OCI-LY1 (cell line): ENCODE results near the gene VTA1.

Experiments used
- CTCF ChIP-seq: fragments of 200-600 bp; sonication (generic), shearing (Covaris generic); IDR thresholded peaks from 2 replicates; pipeline ENCODE4 v1.5.1; 2017; ENCODE audit warnings: mild to moderate bottlenecking, antibody characterized with exemption, low read length, moderate library complexity, mixed read lengths
- EZH2 ChIP-seq: fragments of 200-600 bp; sonication (generic), shearing (Covaris generic); IDR thresholded peaks from 2 replicates; pipeline ENCODE4 v1.8.0; 2017; ENCODE audit warnings: borderline replicate concordance, mixed run types, mild to moderate bottlenecking, antibody characterized with exemption, low read length, moderate library complexity, mixed read lengths

DNA sequence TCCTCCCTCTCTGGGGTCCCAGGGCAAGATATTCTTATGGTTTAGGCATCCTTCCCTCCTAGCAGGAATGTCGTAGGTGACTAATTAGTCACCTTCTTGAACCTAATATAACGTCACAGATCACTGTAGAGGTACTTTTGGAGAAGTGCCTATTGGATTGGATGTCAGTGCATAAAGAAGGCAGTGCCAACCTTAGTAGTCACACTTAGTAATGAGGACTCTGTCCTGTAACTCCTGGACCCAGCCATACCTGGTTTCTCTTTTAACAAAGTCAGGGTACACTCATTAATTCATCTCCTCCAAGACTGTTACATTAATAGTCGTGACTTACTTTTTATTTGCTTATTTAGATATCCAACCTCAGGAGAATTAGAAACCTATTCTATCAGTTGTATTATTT, 20.0 kb downstream of the VTA1 start:
- TF ChIP-seq CTCF (no peak), EZH2 (no peak)
